GM21390 (cell line): ENCODE data around the gene VDAC2.

Experiments used
- ATAC-seq: cut with Tn5 transposase; IDR thresholded peaks from one replicate; pipeline ENCODE4 v1.9.1; 2021; ENCODE audit not compliant: unreplicated experiment

VDAC2 gene

DNA sequence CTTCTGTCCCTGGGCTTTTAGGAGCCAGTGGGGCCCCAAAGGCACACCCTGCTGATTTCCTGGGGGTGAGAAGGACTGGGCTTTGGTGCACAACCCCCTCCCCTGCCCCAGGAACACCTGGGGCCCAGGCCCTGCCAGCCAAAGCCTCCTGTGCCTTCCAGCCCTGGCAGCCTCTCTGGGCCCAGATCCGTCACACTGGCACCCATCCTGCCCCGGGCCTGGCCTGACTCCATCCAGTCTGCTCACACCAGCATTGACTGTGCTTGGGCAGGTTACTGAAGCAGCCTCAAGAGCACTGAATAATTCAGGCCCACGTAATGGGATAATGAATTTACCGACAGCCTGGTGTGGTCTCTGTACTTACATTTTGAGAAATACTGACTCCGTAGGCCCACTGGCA lies 37.2 kb downstream of the VDAC2 start:
- ATAC-seq = no peak

DNA sequence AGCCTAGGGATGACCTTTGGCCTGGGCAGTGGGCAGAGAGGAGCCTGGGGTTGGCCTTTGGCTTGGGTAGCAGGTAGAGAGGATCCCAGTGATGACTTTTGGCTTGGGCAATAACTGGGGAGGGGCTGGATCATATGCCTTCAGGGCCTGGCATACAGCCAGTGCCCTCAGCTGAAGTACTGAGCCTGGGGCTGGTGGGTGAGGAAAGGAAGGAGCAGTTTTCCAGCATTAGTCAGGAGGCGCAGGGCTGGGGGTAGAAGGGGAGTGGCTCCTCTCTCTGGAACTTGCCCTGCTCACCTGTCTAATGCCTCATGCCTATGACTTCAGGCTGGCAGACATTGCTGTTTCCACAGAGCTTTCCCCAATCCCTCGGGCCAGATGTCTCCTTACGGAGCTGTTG lies 40.3 kb downstream of the VDAC2 start:
- no peak for ATAC-seq

DNA sequence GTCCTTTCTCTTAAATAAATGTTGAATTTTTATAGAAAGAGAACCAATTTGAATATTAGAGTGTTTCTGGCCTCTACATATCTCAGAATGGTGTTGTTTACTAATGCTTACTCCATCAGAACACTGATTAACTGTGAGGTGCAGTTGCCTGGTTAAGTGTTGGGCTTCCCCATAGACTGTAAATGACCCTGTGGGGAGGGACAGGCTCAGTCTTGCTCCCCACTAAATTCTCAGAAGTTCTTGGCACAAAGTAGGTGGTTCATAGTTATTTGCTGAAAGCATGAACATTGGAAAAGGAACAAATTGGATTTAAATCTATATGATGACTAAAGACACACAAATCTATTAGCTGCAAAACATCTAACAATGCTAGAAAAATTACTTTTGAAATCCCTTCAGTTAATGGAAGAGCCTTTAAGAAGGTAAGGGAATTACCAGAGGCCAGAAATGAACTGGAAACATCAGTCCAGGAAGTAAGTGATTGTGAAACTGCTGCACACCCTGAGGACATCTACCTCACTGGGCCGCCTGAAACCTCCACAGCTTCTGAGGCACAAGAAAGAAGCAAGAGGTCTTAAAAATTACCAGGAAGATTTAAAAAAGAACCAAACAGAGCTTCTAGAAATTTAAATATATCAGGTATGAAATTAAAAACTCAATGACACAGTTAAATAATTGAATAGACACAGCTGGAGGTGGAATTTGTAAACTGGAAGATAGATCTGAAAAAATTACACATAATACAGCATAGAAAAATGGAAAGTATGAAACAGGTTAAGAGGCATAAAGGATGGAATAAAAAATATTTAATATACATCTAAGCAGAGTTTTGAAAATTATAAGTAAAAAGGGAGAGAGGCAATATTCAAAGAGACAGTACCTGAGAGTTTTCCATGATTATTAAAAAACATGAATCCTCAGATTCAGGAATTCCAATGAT lies 43.0 kb downstream of the VDAC2 start:
- ATAC-seq = no peak

DNA sequence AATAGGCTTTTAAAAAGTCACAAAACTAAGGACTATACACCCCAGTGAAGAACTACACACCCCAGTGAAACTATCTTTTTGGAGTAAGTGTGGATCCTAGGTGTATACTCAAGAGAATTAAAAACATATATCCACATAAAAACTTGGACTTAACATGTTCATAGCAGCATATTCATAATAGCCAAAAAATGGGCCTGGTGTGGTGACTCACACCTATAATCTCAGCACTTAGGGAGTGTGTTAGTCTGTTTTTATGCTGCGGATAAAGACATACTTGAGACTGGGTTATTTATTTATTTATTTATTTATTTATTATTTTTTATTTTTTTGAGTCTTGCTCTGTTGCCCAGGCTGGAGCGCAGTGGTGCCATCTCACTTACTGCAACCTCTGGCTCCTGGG lies 44.1 kb downstream of the VDAC2 start:
- ATAC-seq = no peak

DNA sequence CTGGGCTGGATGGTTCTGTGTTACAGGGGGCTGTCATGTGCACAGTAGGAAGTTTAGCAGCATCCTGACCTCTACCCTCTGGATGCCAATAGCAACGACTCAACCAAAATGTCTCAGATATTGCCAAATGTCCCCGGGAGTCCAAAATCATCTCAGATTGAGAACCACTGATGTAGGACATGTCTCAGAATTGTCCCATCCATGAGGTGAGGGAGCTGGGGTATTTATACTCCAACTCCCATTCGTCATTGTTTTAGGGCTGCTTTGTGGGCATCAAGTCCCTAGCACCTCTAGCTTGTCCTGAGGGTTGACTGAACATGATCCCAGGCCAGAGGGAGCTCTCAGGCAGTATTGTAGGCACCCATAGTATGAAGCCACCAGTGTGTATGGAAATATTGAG lies 50.4 kb downstream of the VDAC2 start:
- ATAC-seq = no peak

DNA sequence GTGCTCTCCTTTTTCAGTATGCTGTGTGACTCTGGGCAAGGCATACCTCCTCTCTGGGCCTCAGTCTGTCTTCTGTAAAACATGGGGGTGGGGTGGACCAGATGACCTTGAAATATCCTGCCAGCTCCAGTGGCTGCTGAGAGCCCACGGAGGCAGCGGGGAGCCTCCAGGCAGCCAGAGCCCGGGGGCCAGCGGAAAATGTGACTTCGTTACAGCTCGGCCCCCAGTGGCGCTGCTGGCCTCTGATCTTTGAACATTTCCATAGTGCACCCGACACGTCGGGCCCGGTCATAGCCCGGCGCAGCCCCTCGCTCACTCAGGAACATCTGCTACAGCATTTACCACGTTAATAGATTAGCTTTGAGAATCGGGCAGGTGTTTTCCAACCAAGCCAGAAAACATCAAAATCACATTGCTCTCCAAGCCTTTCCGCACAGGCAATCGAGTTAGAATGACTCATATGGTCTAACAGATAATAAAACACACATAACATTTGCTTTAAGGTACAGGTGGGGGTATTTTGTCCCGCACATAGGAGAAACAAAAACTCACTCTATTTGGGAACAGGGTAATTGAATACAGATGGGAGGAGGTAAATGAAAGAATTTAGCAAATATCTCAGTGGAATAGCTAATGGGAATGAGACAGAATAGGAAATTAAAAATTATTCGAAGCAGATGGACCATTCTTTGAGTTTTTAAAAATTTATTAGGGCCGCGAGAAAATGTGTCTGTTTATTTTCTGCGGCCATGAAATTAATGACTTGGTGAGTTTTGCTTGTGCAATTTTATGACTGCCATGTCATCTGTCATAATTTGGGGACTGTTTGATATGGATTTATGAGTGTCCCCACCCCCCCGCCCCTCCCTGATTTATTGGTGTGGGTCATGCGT lies 51.5 kb downstream of the VDAC2 start:
- no peak for ATAC-seq

DNA sequence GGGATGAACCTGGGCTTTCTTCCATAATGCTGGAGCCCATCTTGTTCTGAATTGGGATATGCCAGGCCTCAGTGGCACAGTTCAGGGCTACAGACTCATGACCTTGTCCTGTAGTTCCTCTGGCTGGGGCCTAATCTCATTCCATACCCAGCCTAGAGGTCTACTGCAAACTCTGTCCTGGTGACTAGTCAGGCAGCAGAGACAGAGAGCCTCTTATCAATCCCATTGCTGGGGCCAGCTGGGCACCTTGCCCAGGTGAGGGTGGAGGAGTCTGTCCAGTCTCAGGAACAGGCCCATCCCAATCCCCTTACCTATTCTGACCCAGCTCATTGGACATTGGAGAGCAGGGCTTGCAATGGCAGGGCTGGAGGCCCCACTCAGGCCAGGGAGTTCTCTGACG lies 53.2 kb downstream of the VDAC2 start:
- no peak for ATAC-seq

DNA sequence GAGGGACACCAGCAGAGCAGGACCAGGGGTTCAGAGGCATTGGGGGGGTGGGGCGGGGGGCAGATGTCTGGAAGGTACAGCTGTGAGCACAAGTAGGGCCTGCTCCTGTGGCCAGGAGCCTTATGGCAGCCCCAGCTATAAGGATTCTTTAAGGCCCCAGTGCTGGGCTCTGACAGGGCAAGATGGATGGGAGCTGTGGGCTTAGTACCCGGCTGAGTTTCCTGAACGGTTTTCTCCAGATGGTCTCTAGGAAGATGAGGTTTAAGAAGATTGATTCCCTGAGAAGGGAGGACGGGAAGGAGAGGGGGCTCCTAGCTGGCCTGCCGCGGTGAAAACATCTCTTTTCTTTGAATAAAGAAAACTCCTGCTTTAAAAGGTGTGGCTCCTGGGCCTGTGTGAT lies 55.3 kb downstream of the VDAC2 start:
- ATAC-seq = no peak

DNA sequence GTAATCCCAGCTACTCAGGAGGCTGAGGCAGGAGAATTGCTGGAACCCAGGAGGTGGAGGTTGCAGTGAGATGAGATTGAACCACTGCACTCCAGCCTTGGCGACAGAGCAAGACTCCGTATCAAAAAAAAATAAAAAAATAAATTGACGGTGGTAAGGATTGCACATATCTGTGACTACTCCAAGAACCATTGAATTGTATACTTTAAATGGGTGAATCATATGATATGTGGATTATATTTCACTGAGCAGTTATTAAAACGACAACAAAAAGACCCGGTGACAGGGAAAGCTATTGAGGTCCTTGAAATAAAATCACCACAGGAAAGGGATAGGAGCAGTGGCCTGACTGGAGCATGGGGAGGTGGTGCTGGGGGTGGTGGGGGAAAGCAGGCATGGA lies 56.3 kb downstream of the VDAC2 start:
- ATAC-seq = no peak

DNA sequence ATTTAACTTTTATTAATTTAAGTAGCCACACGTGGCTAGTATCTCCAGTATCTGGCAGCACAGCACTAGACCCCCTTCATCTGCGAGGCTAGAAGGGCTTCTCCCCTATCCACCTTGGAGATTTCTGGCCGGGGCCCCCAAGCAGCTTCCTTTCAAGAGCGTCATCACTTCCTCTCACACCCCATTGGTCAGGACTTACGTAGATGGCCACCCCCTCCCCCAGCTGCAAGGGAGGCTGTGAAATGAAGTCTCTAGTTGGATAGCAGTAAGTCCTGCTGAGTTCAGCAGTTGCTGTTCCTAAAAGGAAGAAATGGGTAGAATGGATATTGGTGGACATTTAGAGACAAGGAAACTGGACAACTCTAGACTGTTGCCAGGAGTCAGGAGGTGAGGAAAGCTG lies 59.0 kb downstream of the VDAC2 start:
- ATAC-seq = no peak

DNA sequence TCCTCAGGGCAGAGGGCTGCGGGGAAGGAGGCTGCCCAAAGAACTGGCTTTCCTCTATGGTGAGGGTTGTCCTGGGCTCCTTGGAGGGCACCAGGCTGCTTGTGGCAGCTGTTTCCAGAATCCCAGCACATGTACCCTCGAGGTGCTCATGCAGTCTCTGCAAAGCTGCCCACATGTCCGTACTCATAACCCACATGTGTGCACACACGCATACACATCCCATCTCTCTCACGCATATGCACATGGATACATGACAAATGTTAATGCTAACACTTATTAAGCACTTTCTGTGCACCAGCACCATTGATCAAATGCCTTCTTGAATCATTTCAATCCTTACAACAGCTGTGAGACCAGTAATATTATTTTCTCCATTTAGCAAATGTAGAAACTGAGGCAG lies 61.5 kb downstream of the VDAC2 start:
- ATAC-seq = no peak

DNA sequence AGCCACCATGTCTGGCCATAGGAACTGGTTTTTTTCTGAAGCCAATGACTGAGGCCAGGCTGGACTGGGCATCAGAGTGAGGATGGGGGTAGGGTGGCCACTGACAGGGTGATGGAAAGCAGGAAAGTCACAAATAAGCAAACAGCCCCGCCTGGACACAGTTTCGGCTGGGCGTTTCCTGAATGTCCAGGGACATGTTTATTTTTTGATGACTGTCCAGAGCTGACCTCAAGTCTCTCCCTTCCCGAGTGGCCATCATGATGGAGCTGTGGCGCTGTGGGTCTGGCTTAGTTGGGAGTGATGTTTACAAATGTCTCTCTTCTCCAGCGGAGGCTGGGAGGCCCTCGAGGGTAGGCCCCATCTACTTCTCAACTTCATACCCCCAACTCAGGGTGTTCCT lies 62.3 kb downstream of the VDAC2 start:
- ATAC-seq = no peak

DNA sequence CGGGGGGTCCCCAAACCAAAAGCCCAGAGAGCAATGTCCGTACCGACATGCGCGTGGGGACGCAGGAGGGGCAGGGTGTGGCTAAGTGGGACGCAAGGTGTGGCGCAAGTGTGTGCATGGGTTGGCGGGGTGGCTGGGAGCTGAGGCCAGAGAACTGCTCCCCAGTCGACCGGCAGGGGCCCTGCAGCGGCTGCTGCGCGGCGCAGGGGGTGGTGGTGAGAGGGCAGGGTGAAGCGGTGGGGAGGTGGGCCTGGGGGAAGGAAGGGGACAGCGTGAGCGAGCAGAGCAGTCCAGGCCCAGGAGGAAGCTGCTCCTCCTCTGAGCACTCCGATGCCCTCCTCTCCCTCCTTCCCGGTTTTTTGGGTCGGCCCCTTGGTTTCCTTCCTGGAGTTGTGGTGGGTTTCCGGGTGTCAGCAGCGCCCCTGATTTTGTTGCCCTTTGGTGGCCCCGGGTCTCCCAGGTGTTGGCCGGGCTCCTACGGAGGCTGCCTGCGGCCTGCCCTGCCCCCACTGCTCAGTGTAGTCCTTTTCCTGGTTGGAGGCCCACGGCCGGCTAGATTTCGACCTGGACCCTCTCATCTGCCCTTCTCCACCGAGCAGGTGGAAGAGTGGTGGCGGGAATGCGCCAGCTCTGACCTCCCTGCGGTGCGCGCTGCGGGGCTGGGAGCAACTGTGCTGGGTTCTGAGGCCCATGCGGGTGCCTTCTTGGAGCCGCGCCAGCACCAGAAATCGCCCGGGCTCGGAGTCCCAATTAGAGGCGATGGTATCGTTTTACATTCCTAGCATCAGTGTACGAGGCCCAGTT lies 65.7 kb downstream of the VDAC2 start:
- no peak for ATAC-seq

DNA sequence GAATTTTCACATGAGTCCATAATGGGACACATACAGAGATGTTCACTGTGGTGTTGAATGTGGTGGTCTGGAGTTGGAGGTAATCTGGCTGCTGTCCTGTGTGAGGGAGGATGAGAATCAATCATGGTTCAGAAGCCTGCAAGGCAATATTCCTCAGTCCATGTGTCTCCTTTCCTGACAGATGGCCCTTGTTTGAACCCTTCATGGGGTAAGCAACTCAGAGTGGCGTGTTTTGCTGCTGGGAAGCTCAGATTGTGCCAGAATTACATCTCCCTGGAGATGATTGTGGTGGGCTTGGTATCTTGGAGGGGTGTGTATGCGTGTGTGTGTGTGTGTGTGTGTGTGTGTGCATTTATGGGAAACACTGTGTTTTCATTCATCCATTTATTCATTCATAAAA lies 69.6 kb downstream of the VDAC2 start:
- ATAC-seq = no peak
